MG63 (cell line): Measurements from ENCODE around the gene PACRGL. TPM values are rescaled to one million over a fixed set of nuclear protein-coding genes. Genes with fewer than 3 reads are reported as not detected.

Experiments used
- DNase-seq: peaks from one replicate; pipeline ENCODE4 v3.0.0-alpha.2; 2020
- H3K27me3 ChIP-seq: fragments of 250-450 bp; sonication (Bioruptor Pico); 2 replicates; pipeline ENCODE4 v1.5.1; 2020; ENCODE audit warnings: mild to moderate bottlenecking, moderate library complexity
- H3K36me3 ChIP-seq: fragments of 250-450 bp; sonication (Bioruptor Pico); 2 replicates; pipeline ENCODE4 v1.5.1; 2020; ENCODE audit warnings: mild to moderate bottlenecking, moderate library complexity
- H3K4me3 ChIP-seq: fragments of 250-450 bp; sonication (Bioruptor Pico); 2 replicates; pipeline ENCODE4 v1.5.1; 2020; ENCODE audit warnings: mild to moderate bottlenecking, moderate library complexity
- H3K9me3 ChIP-seq: fragments of 250-450 bp; sonication (Bioruptor Pico); 2 replicates; pipeline ENCODE4 v1.5.1; 2020; ENCODE audit warnings: mild to moderate bottlenecking, moderate library complexity
- total RNA-seq: library from RNA; depleted of rRNA; stranded (reverse); fragments of >200 nt; shearing (Covaris generic); gene quantifications from 2 replicates; pipeline ENCODE4 v1.2.3, GENCODE V29; 2014; ENCODE audit warnings: low replicate concordance

The PACRGL gene
- total RNA-seq, 1 experiment from 2014 or later, result 8.4 TPM

GRCh38 chr4:20787940-20788665 lies 87.8 kb downstream of the PACRGL start:
- no peak for DNase-seq
- Histone ChIP-seq H3K4me3 (no peak overlapping the region), H3K27me3 (no peaks in the 10 kb centered on the region), H3K9me3 (no peaks in the 10 kb centered on the region), H3K36me3 (no peaks in the 10 kb centered on the region)
